Middle frontal gyrus (tissue), 1 donor: ENCODE measurements around the gene IL36RN.
"Not testable (repeated sequence)": the region's sequence is repeated elsewhere in the genome, so short reads cannot be mapped to it uniquely, and the experiment has no call there.

Experiments
- DNase-seq: peaks from one replicate; pipeline ENCODE4 v3.0.0-alpha.2; 2015; ENCODE audit warnings: low spot score; ENCODE audit errors: extremely low spot score

Gene IL36RN

GRCh38 chr2:113073325-113073834 is 14.4 kb downstream of the IL36RN start:
- DNase-seq, result no peak

GRCh38 chr2:113075030-113075429 is 16.0 kb downstream of the IL36RN start:
- no peak for DNase-seq

- DNase-seq, result no peak
Observed at GRCh38 chr2:113075600-113075999, 16.6 kb downstream of the IL36RN start.

- DNase-seq, result no peak
Observed at GRCh38 chr2:113076954-113077669, 18.1 kb downstream of the IL36RN start.

GRCh38 chr2:113077921-113078320 is 18.9 kb downstream of the IL36RN start:
- no peak for DNase-seq

- DNase-seq, result no peak
Observed at GRCh38 chr2:113078350-113078839, 19.4 kb downstream of the IL36RN start.

GRCh38 chr2:113079131-113079530 is 20.1 kb downstream of the IL36RN start:
- DNase-seq, result no peak

GRCh38 chr2:113080134-113080533 is 21.1 kb downstream of the IL36RN start:
- DNase-seq, result no peak

- no peak for DNase-seq
Observed at GRCh38 chr2:113081488-113082210, 22.7 kb downstream of the IL36RN start.

- no peak for DNase-seq
Observed at GRCh38 chr2:113083296-113083695, 24.3 kb downstream of the IL36RN start.

- no peak for DNase-seq
Observed at GRCh38 chr2:113084249-113085000, 25.4 kb downstream of the IL36RN start.

- DNase-seq, result no peak
Observed at GRCh38 chr2:113085542-113085941, 26.5 kb downstream of the IL36RN start.

GRCh38 chr2:113088213-113088992 is 29.4 kb downstream of the IL36RN start:
- DNase-seq, result no peak

- DNase-seq, result no peak
Observed at GRCh38 chr2:113089916-113090315, 30.9 kb downstream of the IL36RN start.

- DNase-seq, result no peak
Observed at GRCh38 chr2:113091231-113091896, 32.4 kb downstream of the IL36RN start.

GRCh38 chr2:113092864-113093612 is 34.0 kb downstream of the IL36RN start:
- DNase-seq, result no peak

GRCh38 chr2:113093613-113093977 is 34.6 kb downstream of the IL36RN start:
- no peak for DNase-seq

GRCh38 chr2:113096306-113096705 is 37.3 kb downstream of the IL36RN start:
- not testable (repeated sequence) for DNase-seq

- not testable (repeated sequence) for DNase-seq
Observed at GRCh38 chr2:113096842-113097618, 38.0 kb downstream of the IL36RN start.
